ENCODE results near the gene MX2. TPM values are rescaled to one million over a fixed set of nuclear protein-coding genes. Genes with fewer than 3 reads are reported as not detected.

Gene MX2
- total RNA-seq, 1 experiment from 2014 or later: 0.15 TPM

GRCh38 chr21:41338455-41338854, 23.4 kb upstream of the MX2 start:
- H4K20me1 ChIP-seq (ENCODE audit: low read length): no peaks in the 10 kb centered on the region
- TF ChIP-seq EZH2 (IDR thresholded peaks at IDR 0.05; ENCODE audit: low read length, unreplicated experiment): no peak
- no peak for TF ChIP-seq CTCF (conservative IDR thresholded peaks at IDR 0.05; ENCODE audit: low read depth, low read length)
- no peak for TF ChIP-seq EZH2phosphoT487 (IDR thresholded peaks at IDR 0.05; ENCODE audit: borderline replicate concordance, low read length)
- H2AFZ ChIP-seq (ENCODE audit: low read length): no peak overlapping the region
- H3K79me2 ChIP-seq (ENCODE audit: low read length): no peaks in the 10 kb centered on the region
- no peaks in the 10 kb centered on the region for H3F3A ChIP-seq (ENCODE audit: low read length, unreplicated experiment)
- no peaks in the 10 kb centered on the region for H3K36me3 ChIP-seq (ENCODE audit: low read depth, low read length)
- no peak overlapping the region for H3K9ac ChIP-seq (ENCODE audit: low read length)
- intact Hi-C loops (cut with micrococcal nuclease): no loop called here
- CTCF ChIA-PET: no interaction called here
- DNase-seq (no peak), ATAC-seq (no peak)
- BruUV-seq (replicated peaks): no TSS peak
- peaks cover 16% of the 10 kb centered on the region; the same call in 1 of the 2 replicates for H3K27me3 ChIP-seq (ENCODE audit: low read length)
- H3K4me2 ChIP-seq (ENCODE audit: low read length): no peak overlapping the region
- POLR2A ChIA-PET (ENCODE audit: unreplicated experiment): no interaction called here
- H3K9me2 ChIP-seq (replicated peaks; ENCODE audit: low read length): no peaks in the 10 kb centered on the region
- H3K4me3 ChIP-seq (ENCODE audit: low read length): no peak overlapping the region
- no peak overlapping the region for H3K27ac ChIP-seq (ENCODE audit: low read length)
- no peaks in the 10 kb centered on the region for H3K4me1 ChIP-seq (ENCODE audit: insufficient read depth, low read length)
- H3K9me3 ChIP-seq (ENCODE audit: low read length): 0 out of 2 replicates have a peak, but pooled peaks cover 4% of the 10 kb centered on the region

GRCh38 chr21:41342035-41342434, 19.8 kb upstream of the MX2 start:
- no peaks in the 10 kb centered on the region for H3K9me2 ChIP-seq (replicated peaks; ENCODE audit: low read length)
- no peak for ATAC-seq
- TF ChIP-seq EZH2 (IDR thresholded peaks at IDR 0.05; ENCODE audit: low read length, unreplicated experiment) (no peak), CTCF (conservative IDR thresholded peaks at IDR 0.05; ENCODE audit: low read depth, low read length) (no peak), EZH2phosphoT487 (IDR thresholded peaks at IDR 0.05; ENCODE audit: borderline replicate concordance, low read length) (no peak)
- no TSS peak for BruUV-seq (replicated peaks)
- H3K4me1 ChIP-seq (ENCODE audit: insufficient read depth, low read length): peaks cover 13% of the 10 kb centered on the region
- no peak overlapping the region for H3K4me3 ChIP-seq (ENCODE audit: low read length)
- ChIA-PET CTCF (no interaction called here), POLR2A (ENCODE audit: unreplicated experiment) (no interaction called here)
- no peaks in the 10 kb centered on the region for H3K79me2 ChIP-seq (ENCODE audit: low read length)
- no peaks in the 10 kb centered on the region for H4K20me1 ChIP-seq (ENCODE audit: low read length)
- H2AFZ ChIP-seq (ENCODE audit: low read length): no peak overlapping the region
- intact Hi-C loops (cut with micrococcal nuclease): no loop called here
- no peak overlapping the region for H3K27ac ChIP-seq (ENCODE audit: low read length)
- 0 out of 2 replicates have a peak, but pooled peaks cover 4% of the 10 kb centered on the region for H3K9me3 ChIP-seq (ENCODE audit: low read length)
- no peak overlapping the region for H3K9ac ChIP-seq (ENCODE audit: low read length)
- H3K36me3 ChIP-seq (ENCODE audit: low read depth, low read length): no peaks in the 10 kb centered on the region
- no peak overlapping the region for H3K4me2 ChIP-seq (ENCODE audit: low read length)
- H3K27me3 ChIP-seq (ENCODE audit: low read length): peaks cover 16% of the 10 kb centered on the region; the same call in 1 of the 2 replicates
- no peak for DNase-seq
- no peaks in the 10 kb centered on the region for H3F3A ChIP-seq (ENCODE audit: low read length, unreplicated experiment)

- CTCF ChIA-PET: interaction anchor here (1.3 kb wide), 1 partner anchor 61 kb away, joined by 3 read pairs; no protein-coding TSS in a partner anchor
- intact Hi-C loops (cut with micrococcal nuclease): no loop called here
- Histone ChIP-seq H3K36me3 (ENCODE audit: low read depth, low read length) (no peaks in the 10 kb centered on the region), H3K4me1 (ENCODE audit: insufficient read depth, low read length) (peaks cover 18% of the 10 kb centered on the region), H3K9me2 (replicated peaks; ENCODE audit: low read length) (no peaks in the 10 kb centered on the region), H3F3A (ENCODE audit: low read length, unreplicated experiment) (no peaks in the 10 kb centered on the region), H3K27me3 (ENCODE audit: low read length) (peaks cover 19% of the 10 kb centered on the region; the same call in 1 of the 2 replicates), H3K27ac (ENCODE audit: low read length) (no peak overlapping the region), H2AFZ (ENCODE audit: low read length) (no peak overlapping the region), H3K4me2 (ENCODE audit: low read length) (no peak overlapping the region), H4K20me1 (ENCODE audit: low read length) (no peaks in the 10 kb centered on the region), H3K4me3 (ENCODE audit: low read length) (no peak overlapping the region), H3K79me2 (ENCODE audit: low read length) (no peaks in the 10 kb centered on the region), H3K9ac (ENCODE audit: low read length) (no peak overlapping the region), H3K9me3 (ENCODE audit: low read length) (0 out of 2 replicates have a peak, but pooled peaks cover 4% of the 10 kb centered on the region)
- ATAC-seq: no peak
- no TSS peak for BruUV-seq (replicated peaks)
- DNase-seq: no peak
- no peak for TF ChIP-seq CTCF (conservative IDR thresholded peaks at IDR 0.05; ENCODE audit: low read depth, low read length)
- TF ChIP-seq EZH2phosphoT487 (IDR thresholded peaks at IDR 0.05; ENCODE audit: borderline replicate concordance, low read length): no peak
- no peak for TF ChIP-seq EZH2 (IDR thresholded peaks at IDR 0.05; ENCODE audit: low read length, unreplicated experiment)
- POLR2A ChIA-PET (ENCODE audit: unreplicated experiment): no interaction called here
Measured at GRCh38 chr21:41344146-41344545, 17.7 kb upstream of the MX2 start.
